ENCODE results near the gene NT5C3B.

Gene NT5C3B

DNA sequence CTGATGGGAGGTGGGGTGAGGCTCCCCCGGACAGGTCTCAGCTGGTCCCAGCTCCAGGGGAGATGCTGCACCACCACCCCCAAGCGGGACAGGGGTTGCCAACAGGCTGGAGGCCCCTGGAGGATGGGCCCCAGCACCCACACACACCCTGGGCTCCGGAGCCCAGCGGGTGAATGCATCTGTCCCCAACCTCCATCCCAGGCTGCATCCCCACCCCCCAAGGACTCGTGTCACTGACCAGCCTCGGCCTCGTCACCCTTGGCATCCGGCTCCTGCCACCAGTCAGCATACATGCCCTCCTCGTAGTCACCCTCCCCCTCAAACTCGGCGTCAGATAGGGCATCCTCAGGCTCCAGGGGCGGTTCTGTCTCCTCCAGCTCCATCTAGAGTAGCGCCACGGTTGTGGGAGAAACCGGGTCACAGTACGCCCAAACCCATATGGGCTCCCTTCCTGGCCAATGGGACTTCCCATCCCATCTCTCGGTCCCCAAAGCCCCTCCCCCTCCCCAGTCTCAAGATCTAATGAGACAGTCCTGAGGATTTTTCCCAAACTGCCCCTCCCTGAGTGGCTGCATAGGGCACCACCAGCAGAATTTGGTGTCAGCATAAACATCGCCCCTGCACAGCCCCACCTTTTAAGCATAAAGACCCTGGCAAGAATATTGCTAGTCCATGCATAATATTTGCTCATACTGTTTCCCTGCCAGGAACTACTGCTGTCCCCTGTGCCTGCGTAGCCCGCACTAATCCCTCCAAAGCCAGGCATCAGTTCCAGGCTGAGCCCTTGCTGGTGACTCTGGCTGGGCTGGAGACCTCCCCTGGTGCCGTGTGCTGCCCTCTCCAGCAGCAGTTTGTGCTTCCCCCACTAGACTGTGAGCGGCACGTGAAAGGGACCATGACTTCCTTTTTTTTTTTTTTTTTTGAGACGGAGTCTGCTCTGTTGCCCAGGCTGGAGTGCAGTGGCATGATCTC lies 32.7 kb downstream of the NT5C3B start (continued):
- TF ChIP-seq ZNF561 (tag by site-specific recombination; IDR thresholded peaks at IDR 0.05; ENCODE audit: borderline replicate concordance) (no peak), ZIC2 (tag by site-specific recombination; IDR thresholded peaks at IDR 0.05) (peak; percentile 49), ZNF404 (tag by site-specific recombination; IDR thresholded peaks at IDR 0.05) (no peak), ZNF266 (tag by site-specific recombination; IDR thresholded peaks at IDR 0.05; ENCODE audit: low read depth) (no peak), ZNF596 (tag by site-specific recombination; IDR thresholded peaks at IDR 0.05) (no peak), ZFP37 (tag by site-specific recombination; IDR thresholded peaks at IDR 0.05) (no peak), ZBTB17 (tag by site-specific recombination; IDR thresholded peaks at IDR 0.05) (no peak), SCRT1 (tag by site-specific recombination; IDR thresholded peaks at IDR 0.05; ENCODE audit: borderline replicate concordance) (no peak), PRDM1 (tag by site-specific recombination; IDR thresholded peaks at IDR 0.05) (no peak), GLIS2 (tag by site-specific recombination; IDR thresholded peaks at IDR 0.05) (peak; percentile 44), SP2 (tag by site-specific recombination; IDR thresholded peaks at IDR 0.05) (peak; percentile 51), ZNF175 (tag by site-specific recombination; IDR thresholded peaks at IDR 0.05) (no peak), IKZF3 (tag by site-specific recombination; IDR thresholded peaks at IDR 0.05) (no peak), ZNF791 (tag by site-specific recombination; IDR thresholded peaks at IDR 0.05) (no peak), ZNF2 (tag by site-specific recombination; IDR thresholded peaks at IDR 0.05) (no peak), ZNF174 (tag by site-specific recombination; IDR thresholded peaks at IDR 0.05) (no peak)
- TF ChIP-seq, protein P1, sequence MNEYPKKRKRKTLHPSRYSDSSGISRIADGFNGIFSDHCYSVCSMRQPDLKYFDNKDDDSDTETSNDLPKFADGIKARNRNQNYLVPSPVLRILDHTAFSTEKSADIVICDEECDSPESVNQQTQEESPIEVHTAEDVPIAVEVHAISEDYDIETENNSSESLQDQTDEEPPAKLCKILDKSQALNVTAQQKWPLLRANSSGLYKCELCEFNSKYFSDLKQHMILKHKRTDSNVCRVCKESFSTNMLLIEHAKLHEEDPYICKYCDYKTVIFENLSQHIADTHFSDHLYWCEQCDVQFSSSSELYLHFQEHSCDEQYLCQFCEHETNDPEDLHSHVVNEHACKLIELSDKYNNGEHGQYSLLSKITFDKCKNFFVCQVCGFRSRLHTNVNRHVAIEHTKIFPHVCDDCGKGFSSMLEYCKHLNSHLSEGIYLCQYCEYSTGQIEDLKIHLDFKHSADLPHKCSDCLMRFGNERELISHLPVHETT (tag by site-specific recombination; IDR thresholded peaks at IDR 0.05) = no peak
- TF ChIP-seq, protein P2, sequence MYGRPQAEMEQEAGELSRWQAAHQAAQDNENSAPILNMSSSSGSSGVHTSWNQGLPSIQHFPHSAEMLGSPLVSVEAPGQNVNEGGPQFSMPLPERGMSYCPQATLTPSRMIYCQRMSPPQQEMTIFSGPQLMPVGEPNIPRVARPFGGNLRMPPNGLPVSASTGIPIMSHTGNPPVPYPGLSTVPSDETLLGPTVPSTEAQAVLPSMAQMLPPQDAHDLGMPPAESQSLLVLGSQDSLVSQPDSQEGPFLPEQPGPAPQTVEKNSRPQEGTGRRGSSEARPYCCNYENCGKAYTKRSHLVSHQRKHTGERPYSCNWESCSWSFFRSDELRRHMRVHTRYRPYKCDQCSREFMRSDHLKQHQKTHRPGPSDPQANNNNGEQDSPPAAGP (tag by site-specific recombination; IDR thresholded peaks at IDR 0.05) = no peak

DNA sequence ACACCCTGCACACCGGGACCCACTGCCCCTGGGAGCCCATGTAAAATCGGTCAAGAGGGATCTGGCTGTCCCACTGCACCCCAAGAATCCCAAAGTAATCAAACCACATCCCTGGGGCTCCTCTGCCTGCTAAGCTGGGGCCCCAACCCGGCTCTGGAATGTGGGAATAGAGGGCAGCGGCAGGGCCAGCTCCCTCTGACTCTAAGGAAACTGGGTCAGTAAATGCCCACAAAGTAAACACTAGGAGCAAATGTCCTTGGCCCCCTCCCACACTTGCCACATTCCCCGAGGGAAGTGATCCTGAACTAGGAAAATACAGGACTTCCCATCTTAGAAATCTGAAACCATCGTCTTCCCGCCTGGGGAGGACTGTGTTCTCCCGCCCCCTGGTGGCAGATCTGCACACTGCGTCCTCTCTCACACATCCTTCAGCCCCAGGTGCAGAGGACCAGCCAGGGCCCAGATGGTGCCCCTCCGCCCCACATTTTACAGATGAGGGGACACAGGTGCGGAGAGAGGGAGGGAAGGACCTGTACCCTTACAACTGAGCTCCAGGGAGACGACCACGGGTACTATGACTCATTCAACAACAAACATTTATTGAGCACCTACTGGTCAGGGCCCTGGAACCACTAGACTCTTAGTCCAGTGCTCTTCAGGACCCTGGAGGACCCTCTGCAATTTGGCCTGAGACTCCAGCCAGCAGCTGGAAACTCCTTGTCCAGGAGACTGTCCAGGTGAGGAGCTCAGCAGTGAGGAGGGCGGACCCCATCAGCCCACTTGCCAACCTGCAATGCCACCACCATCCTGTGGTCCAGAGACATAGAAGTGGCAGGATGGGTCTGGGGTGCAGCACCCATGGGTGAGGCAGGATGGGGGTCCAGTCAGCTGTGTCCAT lies 34.4 kb downstream of the NT5C3B start:
- ChIA-PET POLR2A (interaction anchor here (0.9 to 6.4 kb wide), 10 partner anchors 10 to 113 kb away, joined by 3 to 105 read pairs (median 7); partner anchors contain the start of genes EIF1, FKBP10, HAP1 and JUP), CTCF (interaction anchor here (0.5 to 10.6 kb wide), 57 partner anchors 9 to 1252 kb away, joined by 3 to 108 read pairs (median 4); partner anchors contain the start of genes DNAJC7, EIF1, FKBP10 and GAST)
- Histone ChIP-seq H3K4me3 (ENCODE audit: low read depth, low read length) (peak overlapping the region; percentile 10; the same call in 1 of the 2 replicates), H3K9me3 (ENCODE audit: control insufficient read depth, insufficient read depth, low read depth, low read length) (no peaks in the 10 kb centered on the region), H3K27ac (ENCODE audit: extremely low read depth, low read depth, low read length) (no peak overlapping the region; the same call in 1 of the 2 replicates), H3K4me1 (ENCODE audit: control insufficient read depth, insufficient read depth, low read length) (peaks cover 6% of the 10 kb centered on the region), H3K36me3 (ENCODE audit: control insufficient read depth in 2 of 2, insufficient read depth in 1 of 2, low read length in 2 of 2) (peaks cover 10 to 30% of the 10 kb centered on the region in 2 experiments; a peak in 2 of 3 replicates)
- TF ChIP-seq ZFHX2 (tag by site-specific recombination; conservative IDR thresholded peaks at IDR 0.05) (peak; percentile 78), ZNF394 (tag by site-specific recombination; IDR thresholded peaks at IDR 0.05; ENCODE audit: borderline replicate concordance) (peak; percentile 44; the same call in 1 of the 2 replicates), SP7 (tag by site-specific recombination; IDR thresholded peaks at IDR 0.05) (peak; percentile 84), ZNF792 (tag by site-specific recombination; IDR thresholded peaks at IDR 0.05) (peak; percentile 53; the same call in 1 of the 2 replicates), ZNF366 (tag by site-specific recombination; conservative IDR thresholded peaks at IDR 0.05) (0 out of 2 replicates have a peak, but pooled peaks have one; percentile 30), ZNF24 (tag by site-specific recombination; IDR thresholded peaks at IDR 0.05) (peak; percentile 59; the same call in 1 of the 2 replicates), ZNF501 (tag by site-specific recombination; IDR thresholded peaks at IDR 0.05) (0 out of 2 replicates have a peak, but pooled peaks have one; percentile 17), KLF1 (tag by site-specific recombination; IDR thresholded peaks at IDR 0.05) (peak; percentile 73; the same call in 1 of the 2 replicates), ZNF664 (tag by site-specific recombination; IDR thresholded peaks at IDR 0.05) (peak; percentile 98), BCL11A (tag by site-specific recombination; IDR thresholded peaks at IDR 0.05; ENCODE audit: low read depth) (peak; percentile 88), GLIS1 (tag by site-specific recombination; IDR thresholded peaks at IDR 0.05) (peak; percentile 51), ZBTB21 (tag by site-specific recombination; IDR thresholded peaks at IDR 0.05) (peak; percentile 34; the same call in 1 of the 2 replicates), ZNF2 (tag by site-specific recombination; IDR thresholded peaks at IDR 0.05) (0 out of 2 replicates have a peak, but pooled peaks have one; percentile 42), ZNF837 (tag by site-specific recombination; IDR thresholded peaks at IDR 0.05) (no peak), ZNF677 (tag by site-specific recombination; IDR thresholded peaks at IDR 0.05) (no peak)
- TF ChIP-seq, protein P2 (tag by site-specific recombination; IDR thresholded peaks at IDR 0.05) = peak; percentile 92
